Sciatic nerve (tissue), 2 donors: ENCODE results near the gene CD58. TPM values are rescaled to one million over a fixed set of nuclear protein-coding genes. Genes with fewer than 3 reads are reported as not detected.

Source experiments
- ATAC-seq: fragments of 200-7000 bp; cut with Tn5 transposase; one replicate; pipeline ENCODE4 v1.9.1; 2020; ENCODE audit warnings: mild to moderate bottlenecking, moderate library complexity
- DNase-seq: peaks from one replicate; pipeline ENCODE4 v3.0.0-alpha.2; 2020; ENCODE audit warnings: low spot score
- intact Hi-C: fragments of 100-400 bp; cut with DNase I; formaldehyde crosslinking; loops from one replicate; pipeline ENCODE4 v1.14.2; 2022
- total RNA-seq: library from RNA; stranded (reverse); fragmentation: NEBNext Ultra II Directional; extraction: Animal tissue kit (Norgen Biotek cat#: 25700); gene quantifications from one replicate; pipeline ENCODE4 v1.2.1, GENCODE V29; 2021
- donor health status: DM: no; HTN: no; CAD: no.
- donor health status: DM: no; HTN: no; CAD: no.

Gene CD58
- total RNA-seq, 1 donor from 2014 or later = 21.3 TPM

DNA sequence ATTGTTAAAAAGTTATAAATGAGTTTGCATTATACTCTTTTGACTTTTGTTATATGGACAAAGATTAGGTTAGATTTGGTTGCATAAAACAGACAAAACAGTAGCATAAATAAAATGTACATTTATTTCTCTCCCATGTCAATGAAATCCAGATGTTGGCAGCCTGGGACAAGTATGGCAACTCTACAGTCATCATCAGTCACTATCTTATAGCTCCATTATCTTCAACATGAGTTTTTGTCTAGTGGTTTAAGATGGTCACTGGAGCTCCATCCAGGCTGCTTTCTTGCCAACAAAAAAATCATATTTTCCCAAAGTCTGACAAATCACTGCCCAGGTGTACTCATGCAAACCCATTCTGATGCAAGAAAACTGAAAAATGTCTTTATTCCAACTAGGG is 83.8 kb downstream of the CD58 start:
- intact Hi-C loops = loop anchor here (5.0 kb wide), 1 partner anchor 130 kb away; no protein-coding TSS in a partner anchor
- ATAC-seq (no peak), DNase-seq (no peak)

DNA sequence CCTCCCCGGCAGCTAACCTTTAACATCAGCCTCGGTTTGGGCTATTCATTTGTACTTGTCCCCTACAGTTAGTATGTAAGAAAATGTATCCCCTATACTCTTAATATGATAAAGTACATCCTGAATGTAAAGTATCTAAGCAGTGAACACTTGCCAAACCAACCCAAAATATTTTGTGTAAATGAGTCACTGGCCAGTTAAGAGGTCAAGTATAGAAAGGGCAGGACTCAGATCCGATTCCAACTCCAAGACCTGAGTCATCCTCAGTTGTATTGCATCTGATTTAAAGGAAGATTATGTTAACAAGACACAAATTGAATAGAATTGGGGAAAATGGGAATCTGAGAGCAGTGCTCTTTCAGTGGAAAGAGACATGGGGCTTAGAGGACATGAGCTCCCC is 84.4 kb downstream of the CD58 start:
- DNase-seq = no peak
- intact Hi-C loops = loop anchor here (5.0 kb wide), 1 partner anchor 129 kb away; no protein-coding TSS in a partner anchor
- ATAC-seq = no peak

DNA sequence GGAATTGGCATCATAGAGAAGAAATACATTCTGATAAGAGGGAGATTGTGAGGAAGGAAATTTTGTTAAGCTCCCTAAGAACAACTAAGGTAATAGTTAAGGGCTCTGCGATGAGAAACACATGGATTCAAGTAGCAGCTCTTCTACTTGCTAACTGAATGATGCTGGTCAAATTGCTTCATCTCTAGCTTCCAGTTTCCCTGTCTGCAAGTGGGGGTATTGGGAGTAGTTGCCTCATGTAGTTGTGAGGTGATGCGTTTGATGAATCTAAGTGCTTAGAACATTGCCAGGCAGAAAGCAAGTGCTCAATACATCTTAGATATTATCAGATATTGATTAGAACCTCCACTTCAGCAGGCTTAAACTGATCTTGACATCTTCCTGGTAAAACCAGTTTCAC is 84.8 kb downstream of the CD58 start:
- intact Hi-C loops = loop anchor here (5.0 kb wide), 1 partner anchor 129 kb away; no protein-coding TSS in a partner anchor
- ATAC-seq (no peak), DNase-seq (no peak)

DNA sequence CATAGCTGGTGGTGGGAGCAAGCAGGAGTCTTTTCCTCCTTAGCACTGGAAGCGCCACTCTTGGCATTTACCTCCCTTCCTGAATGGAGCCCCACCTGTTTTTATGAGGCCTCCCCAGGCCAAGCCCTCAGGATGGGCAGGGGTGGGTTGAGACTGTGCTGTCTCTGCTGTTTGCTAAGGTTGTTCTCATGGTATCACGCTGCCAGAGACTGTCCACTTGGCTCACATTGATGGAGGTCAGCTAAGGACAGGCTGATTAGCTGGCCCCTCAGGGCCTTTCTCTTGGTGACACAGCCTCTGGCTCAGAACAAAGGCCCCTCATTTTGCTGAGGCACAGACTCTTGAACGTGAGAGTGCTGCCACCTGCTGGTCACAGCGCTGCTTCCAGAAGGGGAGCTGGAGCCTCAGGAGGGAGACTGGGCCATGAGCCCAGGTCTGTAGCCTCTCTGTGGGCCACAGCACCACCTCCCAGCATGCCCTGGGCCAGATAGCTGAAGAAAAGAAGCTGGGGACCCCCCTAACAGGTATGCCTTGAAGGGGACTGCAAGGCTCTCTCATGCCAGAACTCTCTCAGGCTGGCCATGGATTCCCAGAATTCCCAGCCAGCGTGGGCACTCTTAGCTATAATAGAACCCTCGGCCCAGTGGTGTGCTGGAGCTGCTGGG is 85.6 kb downstream of the CD58 start:
- ATAC-seq = peak; percentile 92
- peak; percentile 94 for DNase-seq

DNA sequence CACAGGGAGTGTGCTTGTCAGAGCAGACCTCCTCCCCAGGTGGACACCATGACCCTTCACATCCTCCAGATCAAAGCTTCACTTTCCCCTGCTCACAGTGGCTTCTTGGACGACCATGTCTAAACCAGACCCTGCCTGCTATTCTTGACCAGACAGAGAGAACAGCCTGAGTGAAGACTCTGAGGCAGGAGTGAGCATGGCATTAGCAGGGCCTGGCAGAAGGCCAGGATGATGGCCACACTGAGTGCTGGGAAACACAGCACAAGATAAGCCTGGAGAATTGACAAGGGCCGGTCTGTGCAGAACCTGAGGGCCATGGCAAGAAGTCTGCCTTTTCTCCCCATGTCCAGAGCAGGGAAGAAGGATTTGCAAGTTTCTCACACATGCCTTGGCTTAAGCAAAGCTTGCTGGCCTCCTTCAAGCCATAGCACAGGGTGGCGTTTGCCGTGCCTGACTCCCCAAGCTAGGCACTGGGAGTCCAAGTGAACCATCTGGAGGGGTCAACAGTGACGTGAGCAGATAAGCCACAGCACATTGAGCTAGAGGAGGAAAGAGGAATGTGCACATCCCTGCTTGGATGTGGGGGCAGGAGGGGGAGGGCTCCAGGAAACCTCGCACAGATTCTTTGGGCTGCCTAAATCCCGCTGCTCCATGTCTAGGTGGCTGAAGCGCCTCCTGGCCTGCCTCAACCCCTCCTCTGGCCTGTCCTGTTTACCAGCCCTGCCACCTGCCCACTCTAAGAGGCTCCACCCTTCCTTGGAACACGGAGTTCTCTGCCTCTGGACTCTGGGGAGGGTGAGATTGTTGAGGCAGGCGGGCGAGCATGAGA is 87.1 kb downstream of the CD58 start:
- intact Hi-C loops = no loop called here
- no peak for DNase-seq
- peak; percentile 20 for ATAC-seq

More for the DNA sequence above, 85.6 kb downstream of the CD58 start:
- intact Hi-C loops = loop anchor here (5.0 kb wide), 1 partner anchor 128 kb away; no protein-coding TSS in a partner anchor

DNA sequence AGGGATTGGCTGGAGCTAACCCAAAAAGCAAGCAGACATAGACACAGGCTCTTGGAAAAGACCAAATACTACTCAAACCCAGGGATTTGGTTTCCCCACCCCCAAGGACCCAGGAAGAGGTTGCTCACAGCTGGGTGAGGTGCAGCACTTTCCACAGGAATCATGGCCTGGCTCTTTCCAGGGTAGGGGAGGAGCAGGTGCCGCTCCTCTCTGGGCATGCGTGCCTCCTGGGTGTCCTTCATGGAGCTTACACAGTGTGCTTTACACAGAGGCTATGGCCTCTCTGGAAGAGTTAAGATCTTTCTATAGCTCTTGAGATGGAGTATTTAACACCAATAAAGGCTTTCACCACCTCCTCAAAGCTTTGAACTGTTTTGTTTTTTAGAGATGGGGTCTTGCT is 88.3 kb downstream of the CD58 start:
- intact Hi-C loops = no loop called here
- DNase-seq (no peak), ATAC-seq (no peak)

DNA sequence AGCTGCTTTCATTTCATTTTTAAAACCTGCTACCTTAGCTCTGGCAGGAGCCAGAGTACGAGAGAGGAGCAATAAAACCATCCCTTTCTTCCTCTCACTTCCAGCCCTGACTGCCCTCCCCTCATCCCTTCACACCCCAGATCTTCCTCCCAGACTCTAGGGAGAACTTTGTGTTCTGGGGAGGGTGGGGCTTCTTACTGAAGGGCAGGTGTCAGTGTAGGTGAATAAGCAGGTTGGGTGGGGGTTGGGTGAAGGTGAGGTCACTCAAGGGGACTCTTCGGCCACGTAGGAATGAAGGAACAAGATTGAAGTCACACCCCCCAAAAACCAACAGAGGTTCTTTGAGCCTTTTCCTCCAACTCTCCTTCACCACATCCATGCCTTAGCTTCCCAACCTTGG is 88.9 kb downstream of the CD58 start:
- ATAC-seq (no peak), DNase-seq (no peak)
- intact Hi-C loops = no loop called here

DNA sequence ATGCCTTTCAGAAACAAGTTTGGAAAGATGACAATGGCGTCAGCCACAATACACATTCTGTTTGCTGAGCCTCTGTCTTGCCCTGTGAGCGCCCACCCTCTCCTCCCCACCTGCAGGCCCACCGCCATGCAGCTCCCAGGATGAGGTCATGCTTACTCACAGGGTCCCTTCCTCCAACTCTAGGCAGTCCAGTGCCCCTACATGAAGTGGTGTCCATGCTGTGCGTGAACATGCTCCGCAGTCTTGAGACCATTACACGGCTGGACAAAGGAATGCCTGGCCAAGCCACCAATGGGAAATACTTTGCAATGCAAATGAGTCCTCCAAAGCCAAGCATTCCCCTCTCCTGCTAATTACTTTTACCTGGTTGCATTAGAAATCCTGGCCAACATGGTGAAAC is 92.2 kb downstream of the CD58 start:
- ATAC-seq = no peak
- intact Hi-C loops = no loop called here
- no peak for DNase-seq

DNA sequence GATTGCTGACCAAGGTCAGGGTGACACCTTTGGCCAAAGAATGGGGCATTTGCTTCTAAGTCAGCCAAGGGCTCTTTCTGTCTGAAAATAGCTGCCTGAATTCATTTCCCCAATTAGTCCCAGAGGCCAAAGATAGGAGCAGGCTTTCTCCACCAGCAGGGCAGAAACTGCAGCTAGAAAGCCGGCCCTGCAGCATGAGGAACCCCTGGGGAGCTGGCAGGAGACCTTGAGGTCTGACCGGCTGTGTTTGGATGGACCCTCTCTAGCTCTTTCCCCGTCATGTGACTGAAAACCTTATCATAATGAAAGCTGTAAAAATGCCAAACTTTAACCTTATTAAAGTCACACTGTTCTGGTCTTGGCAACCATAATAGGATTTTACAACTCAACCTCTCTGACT is 93.4 kb downstream of the CD58 start:
- ATAC-seq = no peak
- intact Hi-C loops = no loop called here
- DNase-seq = no peak

DNA sequence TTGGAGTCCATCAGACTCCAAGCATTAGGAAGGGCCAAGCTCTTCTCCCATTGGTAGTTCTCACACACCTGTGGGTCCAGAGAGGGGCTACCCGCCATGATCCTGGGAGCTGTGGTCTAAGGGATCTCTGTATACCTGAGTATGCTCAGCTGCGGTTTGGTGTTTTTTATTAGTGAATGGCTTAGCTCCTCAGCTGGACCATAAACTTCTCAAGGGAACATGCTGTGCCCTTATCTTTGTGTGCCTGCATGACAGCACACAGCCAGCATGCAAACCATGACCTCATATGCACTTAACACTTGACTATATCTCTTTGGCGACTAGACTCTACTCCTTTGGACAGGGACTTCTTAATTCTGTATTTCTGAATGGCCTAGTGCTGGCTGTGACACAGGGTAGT is 94.5 kb downstream of the CD58 start:
- intact Hi-C loops = no loop called here
- DNase-seq = no peak
- ATAC-seq = no peak

DNA sequence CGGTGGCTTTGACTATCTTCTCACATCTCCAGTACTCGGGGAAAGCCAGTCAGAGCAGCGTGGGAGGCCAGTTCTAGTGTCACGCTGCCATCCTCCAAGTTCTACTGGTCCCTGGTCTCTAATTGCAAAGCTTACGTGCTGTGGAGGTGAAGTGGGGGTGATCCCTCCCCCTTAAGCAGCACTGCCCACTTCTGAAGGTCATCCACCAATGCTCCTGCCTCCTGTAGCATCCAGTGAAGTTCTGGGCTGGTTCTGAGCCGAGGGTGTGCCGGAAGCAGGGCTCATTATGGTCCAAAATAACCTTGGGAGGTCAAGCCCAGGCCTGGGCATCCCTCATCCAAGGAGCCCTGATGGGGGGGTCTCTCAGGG is 95.0 kb downstream of the CD58 start:
- ATAC-seq (no peak), DNase-seq (no peak)
- intact Hi-C loops = no loop called here

DNA sequence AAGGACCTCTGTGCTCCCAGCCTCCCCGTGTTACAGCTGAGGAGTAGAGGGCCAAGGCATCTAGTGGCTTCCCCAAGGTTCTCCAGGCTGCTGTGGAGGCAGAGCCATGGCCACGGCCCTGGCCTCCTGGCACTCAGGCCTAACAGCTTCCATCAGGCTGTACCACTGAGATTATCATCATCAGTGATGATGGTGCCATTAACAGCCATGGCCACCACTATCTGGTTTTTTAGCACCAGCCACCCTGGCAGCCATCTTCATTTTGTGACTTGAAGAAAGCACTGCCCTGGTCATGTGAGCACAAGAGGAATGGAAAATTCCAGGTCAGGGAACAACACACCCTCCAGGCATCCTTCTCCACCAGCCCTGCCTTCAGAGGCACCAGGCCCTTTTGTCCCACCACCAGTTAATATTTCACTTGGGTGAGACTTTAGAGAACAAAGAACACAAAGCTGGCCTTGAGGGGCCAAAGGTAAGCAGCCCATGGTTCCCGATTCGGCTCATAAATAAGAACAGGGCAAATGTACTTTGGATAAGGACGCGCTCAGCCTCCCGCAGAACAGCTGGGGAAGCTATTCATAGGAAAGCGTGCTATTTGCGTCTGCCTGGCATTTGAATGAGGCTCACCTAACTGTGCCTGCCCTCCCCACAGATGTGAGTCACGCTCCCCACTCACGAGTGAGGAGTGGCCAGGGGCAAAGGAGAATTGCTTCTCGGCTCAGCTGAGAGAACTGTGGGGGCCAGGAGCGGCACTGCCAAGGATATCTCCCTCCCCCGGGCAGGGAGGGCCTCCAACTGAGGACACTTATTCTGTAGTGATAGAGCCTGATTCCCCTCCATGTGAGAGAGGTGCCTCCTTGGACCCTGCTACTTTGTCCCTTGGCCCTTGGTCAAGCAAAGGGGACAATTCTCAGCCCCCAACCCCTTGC is 95.6 kb downstream of the CD58 start:
- DNase-seq (no peak), ATAC-seq (no peak)
- intact Hi-C loops = no loop called here

DNA sequence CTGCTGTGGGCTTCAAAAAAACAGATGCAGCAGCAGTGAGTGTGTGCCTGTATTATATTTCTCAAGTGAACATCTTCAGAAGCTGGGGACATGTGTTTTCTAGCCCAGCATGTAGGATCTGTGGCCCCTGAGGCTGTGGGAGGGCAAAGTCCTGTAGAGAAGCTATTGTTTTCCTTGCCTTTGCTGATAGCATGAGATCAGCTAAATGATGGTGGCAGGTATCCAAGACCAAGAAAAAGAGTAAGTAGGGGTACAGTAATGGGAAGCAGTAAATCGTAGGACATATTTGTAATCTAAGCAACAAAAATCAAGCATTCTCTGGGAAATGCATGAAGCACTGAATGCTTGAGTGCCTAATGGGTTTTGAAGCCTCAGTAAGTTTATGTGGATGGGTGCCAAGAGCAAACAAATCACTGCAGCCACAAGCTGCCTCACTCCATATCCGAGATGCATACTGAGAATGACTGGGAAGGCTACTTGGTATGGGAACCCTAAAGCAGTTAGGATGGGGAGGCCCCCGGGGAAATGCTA is 98.3 kb downstream of the CD58 start:
- ATAC-seq (no peak), DNase-seq (no peak)
- intact Hi-C loops = no loop called here

DNA sequence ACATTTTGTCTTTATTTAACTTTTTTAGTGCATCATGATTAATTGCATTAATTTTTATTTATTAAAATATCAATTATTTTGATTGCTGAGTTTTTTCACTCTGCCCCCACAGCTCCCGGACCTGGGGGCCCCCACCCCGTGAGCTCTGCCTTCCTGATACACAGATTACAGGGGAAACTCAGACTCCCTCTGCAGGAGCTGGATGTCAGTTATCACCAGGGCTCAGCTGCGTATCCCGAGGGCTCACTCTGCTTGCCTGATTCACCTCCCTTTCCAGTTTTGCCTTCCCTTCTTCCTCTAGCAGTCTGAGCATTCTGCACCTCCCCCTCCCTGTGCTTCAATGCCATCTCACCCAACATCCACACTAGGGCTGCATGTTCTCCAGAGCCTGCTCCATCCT is 99.6 kb downstream of the CD58 start:
- intact Hi-C loops = no loop called here
- no peak for ATAC-seq
- no peak for DNase-seq

DNA sequence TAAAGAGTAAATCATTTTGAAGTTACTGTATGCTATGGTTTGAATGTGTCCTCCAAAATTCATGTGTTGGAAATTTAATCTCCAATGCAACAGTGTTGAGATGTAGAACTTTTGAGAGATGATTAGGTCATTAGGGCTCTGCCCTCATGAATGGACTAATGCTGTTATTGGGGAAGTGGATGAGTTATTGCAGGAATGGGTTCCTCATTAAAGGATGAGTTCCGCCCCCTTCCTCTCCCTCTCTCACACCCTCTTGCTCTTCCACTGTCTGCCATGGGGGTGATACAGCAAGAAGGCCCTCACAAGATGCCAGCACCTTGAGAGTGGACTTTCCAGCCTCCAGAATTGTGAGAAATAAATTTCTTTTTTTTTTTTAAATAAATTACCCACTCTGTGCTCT is 100.2 kb downstream of the CD58 start:
- no peak for DNase-seq
- intact Hi-C loops = no loop called here

DNA sequence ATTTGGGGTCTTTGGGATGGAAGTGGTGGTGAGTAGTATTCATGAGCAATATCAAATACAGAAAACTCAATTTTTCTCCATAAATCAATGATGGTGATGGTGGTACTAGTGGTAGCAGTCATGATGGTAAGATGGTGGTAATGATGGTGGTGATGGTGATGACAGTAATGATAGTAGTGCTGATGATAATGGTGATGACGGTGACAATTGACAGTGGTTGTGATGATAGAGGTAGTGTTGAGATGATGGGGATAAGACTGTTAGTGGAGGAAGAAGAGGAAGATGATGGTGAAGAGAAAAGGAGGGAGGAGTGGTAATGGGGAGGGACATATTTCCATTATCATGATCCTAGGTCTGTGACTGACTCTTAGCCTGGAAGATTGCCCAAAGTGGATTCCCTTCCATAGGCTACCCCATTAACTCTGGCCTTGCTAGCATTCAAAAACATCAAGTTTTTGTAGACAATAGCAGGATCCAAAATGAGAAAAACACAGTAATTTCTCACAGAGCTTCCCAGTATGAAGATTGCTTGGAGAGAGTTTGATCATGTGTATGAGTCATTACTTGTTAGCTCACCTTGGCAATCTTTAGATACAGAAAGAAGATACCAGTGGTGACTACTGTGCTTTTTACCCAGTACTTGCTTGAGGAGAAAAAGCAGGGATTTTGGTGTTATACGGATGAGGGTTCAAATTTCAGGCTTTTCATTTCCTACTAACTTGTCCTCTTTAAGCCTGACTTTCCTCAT is 103.8 kb downstream of the CD58 start:
- ATAC-seq (no peak), DNase-seq (no peak)
- intact Hi-C loops = no loop called here

More for the DNA sequence above, 100.2 kb downstream of the CD58 start:
- ATAC-seq = no peak

DNA sequence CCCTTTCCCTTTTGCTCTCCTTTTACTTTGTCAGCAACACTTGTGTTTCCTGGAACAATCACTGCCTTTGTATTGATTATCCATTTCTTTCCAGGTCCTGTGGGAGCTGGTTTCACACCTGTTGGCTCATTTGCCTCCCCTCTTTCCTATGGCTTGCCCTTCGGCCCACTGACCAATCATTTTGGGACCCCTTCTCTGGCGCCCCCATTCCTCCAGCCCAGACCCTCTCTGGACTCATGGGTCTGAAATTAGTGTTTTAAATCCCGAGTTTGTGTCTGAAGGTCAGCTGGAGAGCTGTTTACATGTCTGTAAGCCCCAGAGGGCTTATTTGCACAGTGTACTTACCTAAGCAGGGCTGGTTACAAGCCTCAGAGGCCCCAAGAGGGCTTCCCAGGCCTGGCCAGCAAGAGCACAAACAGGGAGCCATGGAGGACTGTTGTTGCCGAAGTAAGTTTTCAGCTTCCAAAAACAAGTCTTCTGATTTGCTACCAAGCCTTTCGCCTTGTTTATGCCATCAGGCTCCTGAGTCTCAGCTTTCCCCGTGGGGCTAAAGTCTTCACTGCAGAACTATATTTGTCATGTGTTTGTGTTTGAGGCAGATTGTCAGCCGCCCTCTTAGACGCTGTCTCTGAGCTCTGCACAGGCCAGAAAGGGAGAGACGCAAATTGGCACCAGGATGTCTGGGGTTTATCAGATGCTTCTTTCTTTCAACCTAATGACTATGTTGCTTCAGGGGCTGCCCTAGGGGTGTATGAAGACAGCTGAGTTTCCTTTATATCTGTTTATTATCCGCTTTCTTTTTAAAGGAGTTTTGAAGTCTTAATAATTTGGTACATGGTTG is 104.8 kb downstream of the CD58 start:
- intact Hi-C loops = no loop called here
- DNase-seq (no peak), ATAC-seq (no peak)

DNA sequence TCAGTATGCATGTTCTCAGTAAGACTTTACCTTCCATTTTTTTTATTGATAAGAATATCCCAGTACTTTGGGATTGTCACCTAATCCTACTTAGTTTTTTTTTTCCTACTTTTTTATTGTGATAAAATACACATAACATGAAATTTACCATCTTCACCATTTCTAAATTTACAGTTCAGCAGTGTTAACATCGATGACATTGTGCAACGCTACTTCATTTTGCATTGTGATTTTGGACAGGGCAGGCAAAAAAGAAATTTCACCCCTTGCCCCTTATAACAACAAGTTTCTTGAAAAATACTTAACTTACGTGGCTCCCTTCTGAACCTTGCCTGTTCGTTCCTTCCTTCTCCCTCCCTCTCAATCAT is 105.4 kb downstream of the CD58 start:
- intact Hi-C loops = no loop called here
- DNase-seq (no peak), ATAC-seq (no peak)
